ENCODE data around the gene EDC4. TPM values are rescaled to one million over a fixed set of nuclear protein-coding genes. Genes with fewer than 3 reads are reported as not detected.

Gene EDC4
- total RNA-seq, 1 experiment from 2014 or later: 85.8 TPM

- BruUV-seq (replicated peaks): no TSS peak
- CTCF ChIA-PET: no interaction called here
Observed at GRCh38 chr16:67917852-67918236, 45.0 kb downstream of the EDC4 start.

DNA sequence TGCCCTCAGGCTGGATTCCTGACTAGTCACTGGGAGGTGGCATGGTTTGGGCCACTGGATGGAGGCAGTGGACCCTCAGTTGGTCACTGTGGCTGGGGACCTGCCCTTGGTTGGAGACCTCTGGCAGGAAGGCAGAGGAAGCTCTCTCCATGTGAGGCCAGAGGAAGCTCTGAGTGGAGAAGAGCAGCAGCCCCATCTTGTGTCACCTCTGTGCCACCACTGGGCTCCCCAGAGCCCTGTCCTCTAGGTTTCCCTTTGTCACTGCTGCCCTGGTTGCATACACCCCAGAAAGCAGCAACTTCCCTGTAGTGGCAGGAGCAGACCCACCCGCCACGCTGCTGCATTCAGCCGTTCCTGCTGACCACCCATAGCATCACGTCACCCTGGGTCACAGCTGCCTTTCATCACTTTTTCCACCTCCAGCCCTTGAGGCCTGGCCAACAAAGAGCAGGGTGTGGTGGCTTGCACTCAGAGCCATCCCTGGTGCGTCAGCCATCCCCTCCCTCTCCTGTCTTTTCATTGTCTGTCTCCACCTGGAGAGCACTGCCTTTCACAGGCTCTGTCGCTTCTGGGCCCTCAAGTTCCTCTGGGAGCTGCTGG, 46.9 kb downstream of the EDC4 start:
- Mint-ChIP-seq H3K4me1 (ENCODE audit: low read depth, unreplicated experiment) (peaks cover 8% of the 10 kb centered on the region), H3K27ac (ENCODE audit: unreplicated experiment) (no peak overlapping the region), H3K27me3 (ENCODE audit: unreplicated experiment) (no peaks in the 10 kb centered on the region), H3K4me3 (ENCODE audit: low read depth, unreplicated experiment) (no peak overlapping the region), H3K36me3 (ENCODE audit: insufficient read depth, unreplicated experiment) (peaks cover 19% of the 10 kb centered on the region), H3K9me3 (ENCODE audit: low read depth, unreplicated experiment) (no peaks in the 10 kb centered on the region)
- CTCF ChIA-PET: interaction anchor here (1.4 kb wide), 1 partner anchor 16 kb away, joined by 3 read pairs; no protein-coding TSS in a partner anchor
- DNase-seq: no peak
- BruUV-seq (replicated peaks): no TSS peak
- TF ChIP-seq, protein P1, sequence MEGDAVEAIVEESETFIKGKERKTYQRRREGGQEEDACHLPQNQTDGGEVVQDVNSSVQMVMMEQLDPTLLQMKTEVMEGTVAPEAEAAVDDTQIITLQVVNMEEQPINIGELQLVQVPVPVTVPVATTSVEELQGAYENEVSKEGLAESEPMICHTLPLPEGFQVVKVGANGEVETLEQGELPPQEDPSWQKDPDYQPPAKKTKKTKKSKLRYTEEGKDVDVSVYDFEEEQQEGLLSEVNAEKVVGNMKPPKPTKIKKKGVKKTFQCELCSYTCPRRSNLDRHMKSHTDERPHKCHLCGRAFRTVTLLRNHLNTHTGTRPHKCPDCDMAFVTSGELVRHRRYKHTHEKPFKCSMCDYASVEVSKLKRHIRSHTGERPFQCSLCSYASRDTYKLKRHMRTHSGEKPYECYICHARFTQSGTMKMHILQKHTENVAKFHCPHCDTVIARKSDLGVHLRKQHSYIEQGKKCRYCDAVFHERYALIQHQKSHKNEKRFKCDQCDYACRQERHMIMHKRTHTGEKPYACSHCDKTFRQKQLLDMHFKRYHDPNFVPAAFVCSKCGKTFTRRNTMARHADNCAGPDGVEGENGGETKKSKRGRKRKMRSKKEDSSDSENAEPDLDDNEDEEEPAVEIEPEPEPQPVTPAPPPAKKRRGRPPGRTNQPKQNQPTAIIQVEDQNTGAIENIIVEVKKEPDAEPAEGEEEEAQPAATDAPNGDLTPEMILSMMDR (IDR thresholded peaks at IDR 0.05; ENCODE audit: unreplicated experiment): no peak
- intact Hi-C loops (cut with micrococcal nuclease; ENCODE audit: unreplicated experiment): no loop called here

More at GRCh38 chr16:67917852-67918236, 45.0 kb downstream of the EDC4 start:
- Mint-ChIP-seq H3K27ac (ENCODE audit: unreplicated experiment) (no peak overlapping the region), H3K9me3 (ENCODE audit: low read depth, unreplicated experiment) (no peaks in the 10 kb centered on the region), H3K4me3 (ENCODE audit: low read depth, unreplicated experiment) (no peak overlapping the region), H3K4me1 (ENCODE audit: low read depth, unreplicated experiment) (peaks cover 8% of the 10 kb centered on the region), H3K36me3 (ENCODE audit: insufficient read depth, unreplicated experiment) (peaks cover 27% of the 10 kb centered on the region), H3K27me3 (ENCODE audit: unreplicated experiment) (no peaks in the 10 kb centered on the region)
- TF ChIP-seq, protein P1 (IDR thresholded peaks at IDR 0.05; ENCODE audit: unreplicated experiment): no peak
- DNase-seq: no peak
- intact Hi-C loops (cut with micrococcal nuclease; ENCODE audit: unreplicated experiment): no loop called here

DNA sequence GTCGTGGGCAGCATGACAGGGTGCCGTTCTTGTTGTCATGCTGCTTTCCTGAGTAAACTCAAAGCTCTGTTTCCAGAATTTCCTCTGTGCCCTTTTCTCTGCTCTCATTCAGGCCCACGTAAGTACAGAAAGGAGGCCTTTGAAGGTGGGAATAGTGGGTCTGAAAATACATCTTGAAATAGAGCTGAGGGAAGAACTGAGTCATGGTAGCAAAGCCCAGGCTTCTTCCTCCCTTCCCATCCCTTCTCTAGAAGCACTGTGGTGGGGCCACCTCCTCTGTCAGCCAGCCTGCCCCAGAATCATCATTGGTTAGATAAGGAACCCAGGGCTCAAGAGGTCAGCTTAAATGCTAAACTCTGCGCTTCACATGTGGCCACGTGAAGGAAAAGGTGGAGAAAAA, 49.4 kb downstream of the EDC4 start:
- intact Hi-C loops (cut with micrococcal nuclease; ENCODE audit: unreplicated experiment): no loop called here
- DNase-seq: no peak
- Mint-ChIP-seq H3K9me3 (ENCODE audit: low read depth, unreplicated experiment) (no peaks in the 10 kb centered on the region), H3K4me1 (ENCODE audit: low read depth, unreplicated experiment) (peaks cover 8% of the 10 kb centered on the region), H3K36me3 (ENCODE audit: insufficient read depth, unreplicated experiment) (peaks cover 19% of the 10 kb centered on the region), H3K4me3 (ENCODE audit: low read depth, unreplicated experiment) (no peak overlapping the region), H3K27me3 (ENCODE audit: unreplicated experiment) (no peaks in the 10 kb centered on the region), H3K27ac (ENCODE audit: unreplicated experiment) (no peak overlapping the region)
- TF ChIP-seq, protein P1 (IDR thresholded peaks at IDR 0.05; ENCODE audit: unreplicated experiment): no peak
- BruUV-seq (replicated peaks): no TSS peak
- CTCF ChIA-PET: interaction anchor here (0.6 kb wide), 1 partner anchor 11 kb away, joined by 3 read pairs; no protein-coding TSS in a partner anchor

DNA sequence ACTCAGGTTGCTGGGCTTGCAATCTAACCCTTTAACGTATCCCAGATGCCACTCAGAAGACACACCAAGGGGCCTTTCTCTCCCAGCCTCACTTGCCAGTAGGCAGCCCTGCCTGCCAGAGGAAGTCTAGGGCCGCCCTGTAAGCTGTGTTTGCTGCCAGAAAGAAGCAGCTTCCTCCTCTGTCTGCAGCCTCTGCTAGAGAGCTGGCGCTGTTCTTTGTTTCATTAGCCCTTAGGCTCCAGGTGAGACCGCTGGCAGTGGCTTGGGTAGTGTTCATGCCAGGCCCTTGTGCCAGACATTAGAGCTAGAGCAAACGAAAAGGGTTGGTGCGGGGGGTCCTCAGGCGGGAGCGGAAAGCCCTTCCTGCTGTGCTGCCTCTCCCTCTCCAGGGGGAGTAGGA, 49.9 kb downstream of the EDC4 start:
- peaks cover 3% of the 10 kb centered on the region for H3K4me1 Mint-ChIP-seq (ENCODE audit: low read depth, unreplicated experiment)
- H3K4me3 Mint-ChIP-seq (ENCODE audit: low read depth, unreplicated experiment): no peak overlapping the region
- no peaks in the 10 kb centered on the region for H3K27me3 Mint-ChIP-seq (ENCODE audit: unreplicated experiment)
- TF ChIP-seq, protein P1 (IDR thresholded peaks at IDR 0.05; ENCODE audit: unreplicated experiment): no peak
- CTCF ChIA-PET: interaction anchor here (0.6 kb wide), 1 partner anchor 10 kb away, joined by 3 read pairs; no protein-coding TSS in a partner anchor
- no peak for DNase-seq
- H3K36me3 Mint-ChIP-seq (ENCODE audit: insufficient read depth, unreplicated experiment): peaks cover 19% of the 10 kb centered on the region
- BruUV-seq (replicated peaks): no TSS peak
- no peaks in the 10 kb centered on the region for H3K9me3 Mint-ChIP-seq (ENCODE audit: low read depth, unreplicated experiment)
- intact Hi-C loops (cut with micrococcal nuclease; ENCODE audit: unreplicated experiment): no loop called here
- H3K27ac Mint-ChIP-seq (ENCODE audit: unreplicated experiment): no peak overlapping the region

Measured in Calu3 (cell line).